Left forelimb (tissue), 1 donor: ENCODE results near the gene EIF2AK3.
"Not testable (repeated sequence)": the region's sequence is repeated elsewhere in the genome, so short reads cannot be mapped to it uniquely, and the experiment has no call there.

Experiments used
- DNase-seq: peaks from one replicate; pipeline ENCODE4 v3.0.0-alpha.2; 2018; ENCODE audit warnings: low spot score

Gene EIF2AK3

DNA sequence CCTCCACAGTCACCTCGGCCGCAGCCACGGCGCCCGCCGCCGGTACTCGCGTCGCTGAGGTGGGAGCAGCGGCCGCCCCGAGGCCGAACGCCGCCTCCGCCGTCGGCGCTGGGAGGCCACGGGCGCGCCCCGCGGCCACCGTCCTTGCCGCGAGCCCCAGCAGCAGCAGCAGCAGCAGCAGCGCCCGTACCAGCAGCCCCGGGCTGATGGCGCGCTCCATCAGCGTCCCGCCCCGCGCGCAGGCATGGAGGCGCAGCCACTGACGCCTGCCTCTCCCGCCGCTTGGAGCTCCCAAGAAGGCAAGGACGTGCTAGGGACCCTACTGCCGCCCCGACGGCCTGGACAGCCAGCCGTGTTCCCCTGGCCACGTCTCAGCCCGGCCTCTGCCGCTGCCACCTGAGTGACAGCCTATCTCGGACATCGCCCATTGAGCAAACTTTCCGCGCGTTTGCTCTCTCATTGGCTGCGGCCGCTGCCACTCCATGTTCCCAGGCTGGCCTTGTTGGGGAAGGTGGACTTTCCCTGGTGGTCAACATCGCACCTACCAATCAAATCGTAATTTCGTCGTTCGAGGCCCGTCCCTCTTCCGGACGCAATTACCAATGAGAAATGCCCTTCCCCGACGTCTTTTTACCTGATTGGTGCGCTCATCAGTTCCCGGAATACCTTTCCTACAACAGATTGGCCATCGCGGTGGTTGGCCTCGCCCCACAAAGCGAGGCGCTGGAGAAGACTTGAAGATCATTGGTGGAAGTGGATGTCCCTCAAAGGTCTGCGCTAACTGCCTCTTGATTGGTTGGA lies at the start of gene EIF2AK3:
Gene EIF2AK3, minus strand, starts transcription at position 410 of the 801 bp plus-strand sequence. Its CDS starts 190 bp downstream, at position 220.
- DNase-seq, result peak; percentile 97

DNA sequence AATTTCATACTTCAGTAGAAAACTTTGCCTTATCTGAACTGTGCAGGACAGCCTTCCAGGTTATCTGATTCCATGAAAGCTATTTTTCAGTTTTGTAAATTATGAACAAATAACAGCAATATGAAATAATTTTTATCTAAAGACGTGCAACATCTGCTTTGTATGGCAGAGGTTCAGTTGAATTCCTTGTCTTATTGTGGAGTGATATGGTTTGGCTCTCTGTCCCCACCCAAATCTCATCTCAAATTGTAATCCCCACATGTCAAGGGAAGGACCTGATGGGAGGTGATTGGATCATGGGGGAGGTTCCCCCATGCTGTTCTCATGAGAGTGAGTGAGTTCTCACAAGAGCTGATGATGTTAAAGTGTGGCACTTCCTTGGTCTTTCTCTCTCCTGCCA lies 46.1 kb upstream of the EIF2AK3 start:
- DNase-seq, result no peak

DNA sequence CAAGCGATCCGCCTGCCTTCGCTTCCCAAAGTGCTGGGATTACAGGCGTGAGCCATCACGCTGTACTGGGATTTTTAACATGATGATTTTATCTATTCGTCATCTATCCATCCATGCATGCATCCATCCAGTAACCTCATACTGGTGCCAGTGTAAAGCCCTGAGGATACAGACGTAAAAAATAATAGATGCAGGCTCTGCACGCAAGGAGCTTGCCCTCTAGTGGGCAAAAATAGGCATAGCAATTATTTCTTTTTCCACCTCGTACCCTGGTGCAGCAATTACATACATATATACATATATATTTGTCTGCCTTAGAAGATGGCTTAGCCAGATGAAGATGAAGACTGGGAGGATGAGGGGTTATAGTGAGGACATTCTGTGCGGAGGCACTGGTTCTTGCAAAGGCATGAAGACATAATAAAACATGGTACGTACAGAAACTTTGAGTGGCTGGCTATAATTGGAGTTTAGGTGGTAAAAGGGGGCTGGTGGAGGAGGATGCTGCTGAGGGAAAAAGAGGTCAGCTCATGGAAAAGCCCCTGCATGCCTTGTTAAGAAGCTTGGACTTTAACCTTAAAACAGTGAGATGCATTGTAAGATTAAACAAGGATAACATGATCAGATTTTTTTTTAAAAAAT lies 44.6 kb upstream of the EIF2AK3 start:
- DNase-seq, result no peak

DNA sequence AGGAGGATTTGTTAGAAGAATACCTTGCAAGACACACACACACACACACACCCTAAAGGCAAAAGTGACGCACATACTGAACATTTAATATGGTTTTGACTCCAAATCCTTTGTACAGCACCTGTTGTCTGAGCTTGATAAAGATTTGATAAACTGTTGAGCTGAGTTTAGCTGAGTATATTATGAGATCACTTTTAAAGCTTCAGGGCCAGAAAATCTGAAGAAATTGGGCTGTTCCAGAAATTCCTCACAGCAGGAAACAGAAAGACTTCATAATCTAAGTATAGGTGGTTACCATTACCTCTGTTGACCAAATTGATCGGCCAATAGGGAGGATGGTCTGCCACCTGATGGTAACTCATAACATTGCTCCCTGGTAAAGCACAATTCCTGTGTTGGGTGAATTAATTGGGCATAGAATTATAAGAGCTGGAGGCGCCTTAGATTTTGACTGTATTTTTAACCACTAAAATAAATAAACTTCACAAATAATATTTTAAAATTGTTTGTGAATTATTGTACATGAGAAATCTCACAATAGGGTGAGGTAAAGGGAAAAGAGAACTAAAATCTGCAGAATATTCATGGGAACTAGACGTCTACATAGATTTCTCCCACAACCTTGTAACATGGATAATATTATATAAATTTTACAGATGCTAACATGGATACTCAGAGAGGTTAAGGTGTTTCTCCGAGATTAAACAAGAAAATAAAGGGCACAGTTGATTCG lies 42.4 kb upstream of the EIF2AK3 start:
- DNase-seq, result no peak

- no peak for DNase-seq
Measured at GRCh38 chr2:88668862-88669261, 41.6 kb upstream of the EIF2AK3 start.

GRCh38 chr2:88667219-88667618 lies 40.0 kb upstream of the EIF2AK3 start:
- DNase-seq, result no peak

- no peak for DNase-seq
Measured at GRCh38 chr2:88666576-88666975, 39.3 kb upstream of the EIF2AK3 start.

GRCh38 chr2:88660622-88661021 lies 33.4 kb upstream of the EIF2AK3 start:
- DNase-seq, result no peak

DNA sequence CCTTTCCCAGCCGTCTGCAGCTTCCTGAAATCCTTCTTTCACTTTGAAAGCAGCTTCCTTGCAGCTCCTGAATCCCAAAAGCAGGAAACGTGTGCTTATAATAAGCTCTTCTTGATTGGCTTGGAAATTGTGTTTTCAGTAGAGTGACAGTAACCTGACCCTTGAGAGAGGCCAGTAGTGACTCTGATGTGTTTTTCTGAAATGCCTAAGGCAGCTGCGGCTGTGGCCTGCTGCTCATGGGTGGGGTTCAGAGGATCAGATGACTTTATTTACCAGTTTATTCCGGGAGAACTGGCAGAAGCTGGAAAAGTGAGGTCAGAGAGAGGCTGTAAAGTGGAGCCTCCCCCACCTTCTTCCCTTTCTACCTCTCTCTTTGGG lies 32.3 kb upstream of the EIF2AK3 start:
- no peak for DNase-seq

GRCh38 chr2:88658881-88659537 lies 31.7 kb upstream of the EIF2AK3 start:
- DNase-seq, result no peak

GRCh38 chr2:88658326-88658725 lies 31.1 kb upstream of the EIF2AK3 start:
- DNase-seq, result no peak

GRCh38 chr2:88657131-88657530 lies 29.9 kb upstream of the EIF2AK3 start:
- no peak for DNase-seq

- no peak for DNase-seq
Measured at GRCh38 chr2:88656690-88657089, 29.4 kb upstream of the EIF2AK3 start.

GRCh38 chr2:88654714-88655113 lies 27.4 kb upstream of the EIF2AK3 start:
- no peak for DNase-seq

- no peak for DNase-seq
Measured at GRCh38 chr2:88651646-88652045, 24.4 kb upstream of the EIF2AK3 start.

- DNase-seq, result not testable (repeated sequence)
Measured at GRCh38 chr2:88645291-88645882, 18.1 kb upstream of the EIF2AK3 start.

DNA sequence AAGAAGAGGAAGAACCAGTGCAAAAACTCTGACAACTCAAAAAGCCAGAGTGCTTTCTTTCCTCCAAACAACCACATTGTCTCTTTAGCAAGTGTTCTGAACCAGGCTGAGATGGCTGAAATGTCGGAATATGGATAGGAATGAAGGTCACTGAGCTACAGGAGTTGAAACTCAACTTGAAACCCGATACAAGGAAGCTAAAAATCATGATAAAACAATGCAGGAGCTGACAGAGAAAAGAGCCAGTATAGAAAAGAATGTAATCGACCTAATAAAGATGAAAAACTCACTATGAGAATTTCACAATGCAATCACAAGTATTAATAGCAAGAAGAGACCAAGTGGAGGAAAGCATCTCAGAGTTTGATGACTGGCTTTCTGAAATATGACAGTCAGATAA lies 15.0 kb upstream of the EIF2AK3 start:
- no peak for DNase-seq

GRCh38 chr2:88641330-88641729 lies 14.1 kb upstream of the EIF2AK3 start:
- DNase-seq, result no peak

DNA sequence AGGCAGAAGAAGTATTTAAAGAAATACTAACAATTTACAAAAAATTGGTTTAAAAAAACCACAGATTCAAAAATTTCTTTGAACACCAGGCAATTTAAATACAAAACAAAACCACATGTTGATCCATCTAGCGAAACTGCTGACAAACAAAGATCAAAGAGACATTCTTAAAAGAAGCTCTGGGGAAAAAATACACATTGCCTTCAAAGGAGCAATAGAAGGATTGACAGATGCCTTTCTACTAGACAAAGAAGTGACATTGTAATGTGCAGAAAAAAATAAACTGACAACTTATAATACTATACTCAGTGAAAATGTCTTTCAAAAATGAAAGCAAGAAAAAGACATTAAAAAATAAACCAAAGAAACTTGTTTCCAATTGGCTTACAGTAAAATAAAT lies 12.6 kb upstream of the EIF2AK3 start:
- no peak for DNase-seq

GRCh38 chr2:88638743-88639142 lies 11.5 kb upstream of the EIF2AK3 start:
- no peak for DNase-seq

DNA sequence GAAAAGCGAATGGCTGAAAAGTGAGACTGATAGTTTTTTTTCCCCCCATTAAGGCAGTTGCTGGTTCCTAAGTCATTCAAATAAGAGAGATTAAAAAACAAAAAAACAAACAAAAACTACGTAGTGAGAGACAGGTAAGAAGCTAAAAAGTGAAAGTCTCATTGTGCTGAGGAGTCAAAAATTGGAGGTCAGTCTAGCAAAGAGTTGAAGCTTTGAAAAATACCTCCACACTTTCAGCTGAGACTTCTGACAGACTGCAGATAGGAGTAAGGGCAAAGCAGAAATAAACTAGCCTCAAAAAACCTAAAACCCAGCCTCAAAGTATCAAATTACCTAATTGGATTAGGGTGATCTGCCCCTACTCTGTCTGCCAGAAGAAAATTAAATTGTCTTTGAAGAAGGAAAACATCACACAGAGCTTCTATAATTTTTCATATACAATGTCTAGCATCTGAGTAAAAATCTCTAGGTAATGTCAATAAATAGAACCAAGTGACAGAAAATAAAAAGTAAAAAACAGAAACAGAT lies 10.9 kb upstream of the EIF2AK3 start:
- no peak for DNase-seq

GRCh38 chr2:88637464-88637863 lies 10.2 kb upstream of the EIF2AK3 start:
- DNase-seq, result no peak
